GM13977 (cell line): ENCODE data around the gene PRKRA.
"Not testable (repeated sequence)": the region's sequence is repeated elsewhere in the genome, so short reads cannot be mapped to it uniquely, and the experiment has no call there.

ENCODE experiments used
- DNase-seq: peaks from one replicate; pipeline ENCODE4 v3.0.0; 2012; ENCODE audit warnings: low spot score
- CTCF ChIP-seq: IDR thresholded peaks from 2 replicates; pipeline ENCODE4 v1.5.1; 2012; ENCODE audit warnings: mild to moderate bottlenecking, control low read depth; ENCODE audit not compliant: insufficient read depth; ENCODE audit errors: extremely low read depth, missing control alignments
- in situ Hi-C: fragments of 300-500 bp; cut with MboI; formaldehyde crosslinking; loops from one replicate; pipeline ENCODE4 v1.12.0; 2022; ENCODE audit warnings: low sequenced_read_pairs, low pct_unique_long_range_greater_than_20kb, mixed read lengths, inconsistent platforms; ENCODE audit not compliant: unreplicated experiment

PRKRA gene

DNA sequence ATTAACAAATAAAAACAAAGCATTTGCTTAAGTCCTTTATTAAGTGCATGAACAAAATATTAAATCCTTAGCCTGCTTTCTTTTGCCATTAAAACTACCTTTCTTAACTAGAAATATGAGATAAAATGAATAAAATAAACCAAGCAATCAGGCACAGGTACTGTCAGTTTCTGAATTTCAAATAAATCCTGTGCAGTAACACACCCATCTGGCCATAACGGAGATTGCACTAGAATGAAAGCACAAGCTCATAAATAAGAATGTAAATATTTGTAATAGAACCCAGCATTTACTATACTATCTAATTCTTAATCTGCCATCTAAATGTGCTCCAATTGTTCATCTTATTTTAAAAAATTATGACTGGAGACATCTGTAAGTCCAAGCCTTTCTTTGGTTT is 31.9 kb downstream of the PRKRA start:
- peak; percentile 51 for TF ChIP-seq CTCF
- in situ Hi-C loops: loop anchor here (25.0 kb wide), 1 partner anchor 307 kb away; the partner anchor contains the start of gene RBM45
- peak; percentile 12 for DNase-seq

GRCh38 chr2:178418426-178418825 is 32.5 kb downstream of the PRKRA start:
- no peak for TF ChIP-seq CTCF
- DNase-seq: no peak
- in situ Hi-C loops: loop anchor here (25.0 kb wide), 1 partner anchor 306 kb away; the partner anchor contains the start of gene RBM45

GRCh38 chr2:178417916-178418315 is 33.1 kb downstream of the PRKRA start:
- in situ Hi-C loops: loop anchor here (25.0 kb wide), 1 partner anchor 306 kb away; the partner anchor contains the start of gene RBM45
- no peak for TF ChIP-seq CTCF
- no peak for DNase-seq

DNA sequence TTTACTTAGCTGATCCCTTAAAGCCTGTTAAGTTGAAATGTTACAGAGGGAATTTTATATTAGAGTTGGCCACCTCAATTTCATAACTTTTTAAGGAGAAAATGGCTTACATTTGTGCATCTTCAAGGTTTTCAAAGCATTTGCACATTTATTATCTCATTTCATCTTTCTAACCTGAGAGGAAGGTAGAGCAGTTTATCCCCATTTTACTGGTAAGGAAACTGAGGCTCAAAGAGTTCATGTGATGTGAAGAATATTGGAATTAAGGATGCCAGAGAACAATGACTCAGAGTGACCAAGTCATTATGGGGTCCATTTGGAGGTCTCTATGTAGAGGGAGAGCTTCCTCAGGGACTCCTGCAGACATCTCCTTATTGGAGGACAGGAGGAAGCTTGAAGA is 35.0 kb downstream of the PRKRA start:
- no peak for DNase-seq
- in situ Hi-C loops: loop anchor here (25.0 kb wide), 1 partner anchor 304 kb away; the partner anchor contains the start of gene RBM45
- TF ChIP-seq CTCF: no peak

DNA sequence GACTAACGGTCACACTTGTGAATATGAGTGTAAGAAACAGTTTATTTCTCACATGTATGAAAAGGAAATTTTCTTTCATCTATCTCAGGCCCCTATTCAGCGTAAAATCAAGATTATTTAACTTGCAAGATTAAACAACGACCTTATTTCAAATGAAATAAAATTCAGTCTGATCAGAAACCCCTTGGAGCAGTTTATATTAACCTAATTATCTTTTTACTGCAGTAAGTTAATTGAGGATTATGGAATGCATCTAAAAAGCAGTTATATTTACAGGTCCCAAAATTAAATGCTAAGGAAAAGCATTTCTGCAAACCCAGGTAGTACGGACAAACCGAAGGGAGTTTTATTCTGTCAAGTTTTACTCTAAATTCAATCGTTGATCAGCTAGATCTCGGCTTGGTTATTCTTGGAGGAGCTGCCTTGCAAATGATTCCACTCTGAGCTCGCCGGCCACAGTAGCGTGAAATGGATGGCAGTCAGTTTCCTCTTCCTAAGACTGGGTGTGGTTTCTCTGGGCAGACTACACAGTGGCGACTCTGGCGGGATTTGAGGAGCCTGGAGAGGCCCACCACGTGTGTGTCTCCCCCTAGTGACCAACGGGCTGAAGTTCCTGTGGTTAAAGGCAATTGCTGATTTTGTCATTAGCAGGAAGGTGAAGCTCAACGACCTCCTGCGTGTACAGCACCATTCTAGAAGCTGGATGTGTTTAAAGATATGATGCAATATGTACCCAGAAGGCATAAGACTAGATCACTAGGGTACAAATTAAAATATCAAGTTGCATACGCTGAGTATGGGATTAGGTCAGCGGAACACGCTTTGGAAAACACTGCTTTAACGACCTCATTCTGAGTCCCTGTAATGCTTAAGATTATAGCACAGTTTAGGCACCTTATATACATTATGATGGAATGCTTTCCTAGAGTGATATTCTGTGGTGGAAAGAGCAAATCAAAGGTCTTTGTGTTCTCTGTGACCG is 36.4 kb downstream of the PRKRA start:
- TF ChIP-seq CTCF: peak; percentile 90
- peak; percentile 64 for DNase-seq
- in situ Hi-C loops: loop anchor here (25.0 kb wide), 1 partner anchor 302 kb away; the partner anchor contains the start of gene RBM45

DNA sequence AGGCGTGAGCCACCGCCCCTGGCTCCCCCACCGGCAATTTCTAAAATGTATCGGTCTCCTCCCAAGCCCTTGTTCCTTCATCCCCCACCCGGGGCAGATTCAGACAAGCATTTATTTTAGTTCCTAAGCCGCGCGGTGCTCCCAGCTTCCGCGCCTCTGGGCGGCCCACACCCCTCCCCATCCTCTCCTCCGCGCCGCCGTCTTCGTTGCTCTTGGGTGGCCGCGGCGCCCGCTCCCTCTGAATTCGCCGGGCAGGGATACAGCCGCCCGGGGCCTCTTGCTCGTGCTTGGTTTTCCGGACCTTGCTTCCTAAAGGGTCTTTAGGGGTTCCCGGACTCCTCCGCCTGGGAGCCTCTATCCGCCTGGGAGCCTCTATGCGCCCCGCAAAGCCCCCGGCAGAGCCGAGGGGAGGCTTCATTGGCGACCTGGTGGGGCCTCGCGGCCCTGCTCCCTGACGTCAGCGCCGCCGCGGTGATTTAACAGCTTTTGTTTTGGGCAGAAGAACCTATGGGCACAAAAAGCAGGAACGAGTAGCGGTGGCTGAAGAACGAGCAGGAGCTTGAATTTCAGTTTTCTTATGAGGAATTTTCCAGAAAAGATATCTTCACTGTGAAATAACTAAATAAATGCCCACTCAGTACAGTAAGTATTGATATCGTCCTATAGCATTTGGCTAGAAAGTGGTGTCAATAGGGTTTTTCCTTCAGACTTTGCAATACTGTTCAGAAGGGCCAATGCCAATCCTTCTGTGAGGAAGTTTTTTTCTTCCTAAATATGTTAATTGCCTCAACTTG is 37.3 kb downstream of the PRKRA start:
- TF ChIP-seq CTCF: no peak
- in situ Hi-C loops: loop anchor here (25.0 kb wide), 1 partner anchor 301 kb away; the partner anchor contains the start of gene RBM45
- peak; percentile 60 for DNase-seq

DNA sequence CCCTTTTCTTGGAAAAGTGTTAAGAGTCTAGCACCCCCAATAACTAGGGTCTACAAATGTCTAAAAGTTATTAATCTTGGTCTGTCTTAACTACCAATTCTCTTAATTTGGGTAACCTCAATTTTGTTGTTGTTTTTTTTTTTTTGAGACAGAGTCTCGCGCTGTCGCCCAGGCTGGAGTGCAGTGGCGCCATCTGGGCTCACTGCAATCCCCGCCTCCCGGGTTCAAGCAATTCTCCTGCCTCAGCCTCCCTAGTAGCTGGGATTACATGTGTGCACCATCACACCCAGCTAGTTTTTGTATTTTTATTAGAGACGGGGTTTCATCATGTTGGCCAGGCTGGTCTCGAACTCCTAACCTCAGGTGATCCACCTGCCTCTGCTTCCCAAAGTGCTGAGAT is 38.5 kb downstream of the PRKRA start:
- in situ Hi-C loops: loop anchor here (25.0 kb wide), 1 partner anchor 300 kb away; the partner anchor contains the start of gene RBM45
- not testable (repeated sequence) for DNase-seq
